Lung (tissue), 12 donors: Measurements from ENCODE around the gene ATF6. TPM values are rescaled to one million over a fixed set of nuclear protein-coding genes. Genes with fewer than 3 reads are reported as not detected.

ENCODE experiments used
- ATAC-seq: fragments of 200-7000 bp; cut with Tn5 transposase; one replicate; pipeline ENCODE4 v1.9.1; 2020; ENCODE audit warnings: moderate number of reproducible peaks; ENCODE audit not compliant: insufficient read depth, low FRiP score
- DNase-seq, 3 donors: peaks; one replicate each; pipeline ENCODE4 v3.0.0-alpha.2; 2013 to 2017
- H3K27ac ChIP-seq, 2 donors: one replicate each; pipeline ENCODE4 v1.5.1; 2013; ENCODE audit warnings: mild to moderate bottlenecking in 2 of 2, moderate library complexity in 2 of 2, control low read depth in 1 of 2, inconsistent platforms in 1 of 2, low read depth in 1 of 2, low read length in 1 of 2
- H3K27me3 ChIP-seq, 3 donors: one replicate each; pipeline ENCODE4 v1.5.1; 2013; ENCODE audit warnings: low read length in 2 of 3; ENCODE audit not compliant: control insufficient read depth in 3 of 3, insufficient read depth in 3 of 3
- H3K36me3 ChIP-seq, 4 donors: one replicate each; pipeline ENCODE4 v1.5.1; 2013; ENCODE audit warnings: low read length in 4 of 4, mild to moderate bottlenecking in 1 of 4, moderate library complexity in 1 of 4; ENCODE audit not compliant: control insufficient read depth in 4 of 4, insufficient read depth in 4 of 4
- H3K4me1 ChIP-seq, 5 donors: one replicate each; pipeline ENCODE4 v1.5.1; 2013; ENCODE audit warnings: low read length in 5 of 5, mild to moderate bottlenecking in 2 of 5, moderate library complexity in 1 of 5; ENCODE audit not compliant: control insufficient read depth in 5 of 5, insufficient read depth in 5 of 5
- H3K4me3 ChIP-seq: one replicate; pipeline ENCODE4 v1.5.1; 2013; ENCODE audit warnings: mild to moderate bottlenecking, control low read depth, moderate library complexity
- H3K9ac ChIP-seq, 2 donors: one replicate each; pipeline ENCODE4 v1.5.1; 2013; ENCODE audit warnings: low read length in 2 of 2, control low read depth in 1 of 2; ENCODE audit not compliant: insufficient read depth in 1 of 2
- H3K9me3 ChIP-seq, 4 donors: one replicate each; pipeline ENCODE4 v1.5.1; 2013; ENCODE audit warnings: low read length in 3 of 4, mild to moderate bottlenecking in 1 of 4, moderate library complexity in 1 of 4; ENCODE audit not compliant: control insufficient read depth in 4 of 4, insufficient read depth in 3 of 4
- CTCF ChIP-seq: IDR thresholded peaks from 2 replicates; pipeline ENCODE4 v1.5.1; 2012; ENCODE audit warnings: mild to moderate bottlenecking; ENCODE audit errors: control extremely low read depth, extremely low read depth
- WGBS, 2 donors: extraction: QIAGEN DNeasy Blood & Tissue Kit; methylation state at CpG; one replicate each; pipeline ENCODE4 v1.1.7; 2013; 5-methylcytosine and 5-hydroxymethylcytosine counted together
- polyA plus RNA-seq, 2 donors: library from polyadenylated mRNA; stranded (reverse); fragments of 200-250 nt; gene quantifications; one replicate each; pipeline ENCODE4 v1.2.1, GENCODE V29; 2013
- total RNA-seq, 2 donors: library from RNA; depleted of rRNA in 1 of 2; stranded (reverse); fragments of >200 nt in 1 of 2; gene quantifications; one replicate each; pipeline ENCODE4 v1.2.1, GENCODE V29; 2014 to 2021
- donor health status: control.
- donor health status: control.
- donor health status: Bipolar disorder and iron deficiency.
- donor health status: healthy.
- donor health status: DM: yes; HTN: yes; CAD: no.

The ATF6 gene
- total and polyA plus RNA-seq, 4 donors: 4.3 to 44.8 (median 22.6) TPM

GRCh38 chr1:161962091-161962887, 196.2 kb downstream of the ATF6 start:
- WGBS, 2 donors: 61 to 82% methylated on average over 8 of the region's 8 CpGs
- H3K27ac ChIP-seq: peak overlapping the region; percentile 1 to 74
- no peaks in the 10 kb centered on the region for H3K27me3 ChIP-seq
- H3K4me3 ChIP-seq: no peak overlapping the region
- H3K36me3 ChIP-seq: peaks cover 0 to 14% (median 6%) of the 10 kb centered on the region in 4 donors
- ATAC-seq: no peak
- no peak overlapping the region for H3K9ac ChIP-seq
- peaks cover 0 to 6% (median 0%) of the 10 kb centered on the region in 5 donors for H3K4me1 ChIP-seq
- no peak for TF ChIP-seq CTCF
- H3K9me3 ChIP-seq: no peaks in the 10 kb centered on the region
- no peak for DNase-seq

GRCh38 chr1:161966067-161966466, 199.9 kb downstream of the ATF6 start:
- Histone ChIP-seq H3K4me1 (peaks cover 0 to 6% (median 0%) of the 10 kb centered on the region in 5 donors), H3K27ac (no peak overlapping the region), H3K9ac (no peak overlapping the region), H3K36me3 (peaks cover 0 to 6% (median 0%) of the 10 kb centered on the region in 4 donors), H3K9me3 (no peaks in the 10 kb centered on the region), H3K4me3 (no peak overlapping the region), H3K27me3 (no peaks in the 10 kb centered on the region)
- ATAC-seq (no peak), DNase-seq (no peak)
- TF ChIP-seq CTCF: no peak
- WGBS, 2 donors: 90 to 98% methylated on average over 4 of the region's 4 CpGs

- DNase-seq (no peak), ATAC-seq (no peak)
- no peaks in the 10 kb centered on the region for H3K27me3 ChIP-seq
- H3K9ac ChIP-seq: no peak overlapping the region
- TF ChIP-seq CTCF: no peak
- no peak overlapping the region for H3K4me3 ChIP-seq
- H3K27ac ChIP-seq: no peak overlapping the region
- H3K36me3 ChIP-seq: peaks cover 0 to 5% (median 0%) of the 10 kb centered on the region in 4 donors
- peaks cover 0 to 3% (median 0%) of the 10 kb centered on the region in 4 donors for H3K9me3 ChIP-seq
- WGBS, 2 donors: 77 to 84% methylated on average over 6 of the region's 6 CpGs
- H3K4me1 ChIP-seq: peaks cover 0 to 7% (median 0%) of the 10 kb centered on the region in 5 donors
Measured at GRCh38 chr1:161970036-161970435, 203.9 kb downstream of the ATF6 start.
